ENCODE data around the gene KLHDC4.
"Not testable (repeated sequence)": the region's sequence is repeated elsewhere in the genome, so short reads cannot be mapped to it uniquely, and the experiment has no call there.

The KLHDC4 gene

GRCh38 chr16:87787451-87788091 is 21.8 kb upstream of the KLHDC4 start:
- DNase-seq = not testable (repeated sequence)

- no peak for DNase-seq
These were observed 19.0 kb upstream of the KLHDC4 start for GRCh38 chr16:87784812-87785211.

- DNase-seq = no peak
These were observed 16.2 kb upstream of the KLHDC4 start for GRCh38 chr16:87782033-87782432.

GRCh38 chr16:87780385-87780989 is 14.7 kb upstream of the KLHDC4 start:
- peak; percentile 53 for DNase-seq

GRCh38 chr16:87778830-87779579 is 13.2 kb upstream of the KLHDC4 start:
- peak; percentile 91 for DNase-seq

- no peak for DNase-seq
These were observed 12.7 kb upstream of the KLHDC4 start for GRCh38 chr16:87778476-87778829.

- not testable (repeated sequence) for DNase-seq
These were observed 8.1 kb upstream of the KLHDC4 start for GRCh38 chr16:87773836-87774235.

- not testable (repeated sequence) for DNase-seq
These were observed 1.7 kb upstream of the KLHDC4 start for GRCh38 chr16:87767456-87767855.

GRCh38 chr16:87766485-87766797 is 655 bp upstream of the KLHDC4 start:
- DNase-seq = no peak

- DNase-seq = peak; percentile 84
These were observed 362 bp downstream of the KLHDC4 start for GRCh38 chr16:87765473-87765775.

- DNase-seq = peak; percentile 79
These were observed 950 bp downstream of the KLHDC4 start for GRCh38 chr16:87764600-87765472.

GRCh38 chr16:87762620-87763019 is 3.2 kb downstream of the KLHDC4 start:
- DNase-seq = no peak

- peak; percentile 62 for DNase-seq
These were observed 3.7 kb downstream of the KLHDC4 start for GRCh38 chr16:87762071-87762571.

- no peak for DNase-seq
These were observed 4.7 kb downstream of the KLHDC4 start for GRCh38 chr16:87761060-87761459.

GRCh38 chr16:87757841-87758426 is 7.9 kb downstream of the KLHDC4 start:
- DNase-seq = no peak

GRCh38 chr16:87754535-87754934 is 11.3 kb downstream of the KLHDC4 start:
- DNase-seq = peak; percentile 23

- no peak for DNase-seq
These were observed 18.0 kb downstream of the KLHDC4 start for GRCh38 chr16:87747626-87748414.

- no peak for DNase-seq
These were observed 19.6 kb downstream of the KLHDC4 start for GRCh38 chr16:87746178-87746577.

GRCh38 chr16:87744750-87745514 is 20.9 kb downstream of the KLHDC4 start:
- DNase-seq = no peak

- DNase-seq = no peak
These were observed 22.9 kb downstream of the KLHDC4 start for GRCh38 chr16:87742781-87743490.

All from CD4-positive, alpha-beta T cell treated with Interleukin-21 for 1 hour (primary cell).